GM23338 (cell line): ENCODE measurements around the gene IGSF11. TPM values are rescaled to one million over a fixed set of nuclear protein-coding genes. Genes with fewer than 3 reads are reported as not detected.

Experiments used
- ATAC-seq: fragments of 200-7000 bp; cut with Tn5 transposase; 3 replicates; pipeline ENCODE4 v1.9.1; 2020
- DNase-seq: peaks from one replicate; pipeline ENCODE4 v3.0.0-alpha.2; 2015; ENCODE audit warnings: low spot score
- H2AFZ ChIP-seq: fragments of 200-600 bp; sonication (generic); 2 replicates; pipeline ENCODE4 v1.8.0; 2016; ENCODE audit warnings: antibody characterized with exemption, mild to moderate bottlenecking, moderate library complexity
- H3F3A ChIP-seq: fragments of 200-600 bp; sonication (generic); replicated peaks from 2 replicates; pipeline ENCODE4 v1.8.0; 2017; ENCODE audit warnings: antibody characterized with exemption, mixed run types, low read depth
- H3K27ac ChIP-seq: fragments of 200-600 bp; sonication (generic); 2 replicates; pipeline ENCODE4 v1.6.1; 2016; ENCODE audit warnings: low read depth
- H3K27me3 ChIP-seq: fragments of 200-600 bp; sonication (generic); 2 replicates; pipeline ENCODE4 v1.8.0; 2016; ENCODE audit warnings: mild to moderate bottlenecking, mixed run types, moderate library complexity; ENCODE audit not compliant: insufficient read depth
- H3K36me3 ChIP-seq: fragments of 200-600 bp; sonication (generic); 2 replicates; pipeline ENCODE4 v1.8.0; 2016; ENCODE audit warnings: mild to moderate bottlenecking; ENCODE audit not compliant: insufficient read depth
- H3K4me1 ChIP-seq: fragments of 200-600 bp; sonication (generic); 2 replicates; pipeline ENCODE4 v1.8.0; 2016; ENCODE audit warnings: mild to moderate bottlenecking, moderate library complexity; ENCODE audit not compliant: insufficient read depth
- H3K4me2 ChIP-seq: fragments of 200-600 bp; sonication (generic); 2 replicates; pipeline ENCODE4 v1.7.1; 2017; ENCODE audit warnings: mixed run types
- H3K4me3 ChIP-seq: fragments of 200-600 bp; sonication (generic); 2 replicates; pipeline ENCODE4 v1.6.1; 2016; ENCODE audit warnings: mixed run types
- H3K79me2 ChIP-seq: fragments of 200-600 bp; sonication (generic); replicated peaks from 2 replicates; pipeline ENCODE4 v1.8.0; 2017; ENCODE audit warnings: mild to moderate bottlenecking; ENCODE audit not compliant: insufficient read depth
- H3K9me2 ChIP-seq: fragments of 200-600 bp; sonication (generic); 2 replicates; pipeline ENCODE4 v1.8.0; 2017; ENCODE audit not compliant: insufficient read depth
- H4K20me1 ChIP-seq: fragments of 200-600 bp; sonication (generic); replicated peaks from 2 replicates; pipeline ENCODE4 v1.8.0; 2017; ENCODE audit warnings: mild to moderate bottlenecking; ENCODE audit not compliant: insufficient read depth
- H3K27ac Mint-ChIP-seq: 2 replicates; pipeline ENCODE4 v1.8.0; 2020; ENCODE audit warnings: inconsistent platforms, mild to moderate bottlenecking, moderate library complexity, mixed read lengths
- H3K27me3 Mint-ChIP-seq: 3 replicates; pipeline ENCODE4 v1.8.0; 2022; ENCODE audit warnings: low read depth, mild to moderate bottlenecking, moderate library complexity, mixed read lengths, inconsistent platforms; ENCODE audit not compliant: insufficient read depth, poor library complexity
- H3K36me3 Mint-ChIP-seq: 3 replicates; pipeline ENCODE4 v1.8.0; 2021; ENCODE audit warnings: low read depth, mild to moderate bottlenecking, inconsistent platforms, moderate library complexity, mixed read lengths
- H3K4me1 Mint-ChIP-seq: 3 replicates; pipeline ENCODE4 v1.8.0; 2020; ENCODE audit warnings: mild to moderate bottlenecking, inconsistent platforms, mixed read lengths
- H3K4me3 Mint-ChIP-seq: 3 replicates; pipeline ENCODE4 v1.8.0; 2021; ENCODE audit warnings: moderate library complexity, mild to moderate bottlenecking, inconsistent platforms, mixed read lengths
- H3K9me3 Mint-ChIP-seq: 3 replicates; pipeline ENCODE4 v1.8.0; 2020; ENCODE audit warnings: moderate library complexity, mild to moderate bottlenecking, inconsistent platforms, mixed read lengths
- CREB1 ChIP-seq: fragments of 250-450 bp; sonication (Bioruptor Pico); IDR thresholded peaks from 2 replicates; pipeline ENCODE4 v1.5.0; 2020; ENCODE audit warnings: low read depth, mild to moderate bottlenecking, moderate library complexity
- CTCF ChIP-seq, 2 experiments: fragments of 200-600 bp in 1 of 2; sonication (generic) in 1 of 2; conservative IDR thresholded peaks; 2 replicates each; pipeline versions ENCODE4 v1.5.1 to v1.6.1; 2016 to 2017; ENCODE audit warnings: antibody characterized with exemption in 2 of 2, low read depth in 2 of 2, mild to moderate bottlenecking in 2 of 2, moderate library complexity in 1 of 2
- EZH2 ChIP-seq: fragments of 200-600 bp; sonication (generic); IDR thresholded peaks from one replicate; pipeline ENCODE4 v1.8.0; 2017; ENCODE audit warnings: antibody characterized with exemption, mild to moderate bottlenecking, low read depth; ENCODE audit not compliant: unreplicated experiment
- EZH2phosphoT487 ChIP-seq: fragments of 200-600 bp; sonication (generic); IDR thresholded peaks from one replicate; pipeline ENCODE4 v1.8.1; 2018; ENCODE audit warnings: antibody characterized with exemption; ENCODE audit not compliant: unreplicated experiment
- JUNB ChIP-seq: IDR thresholded peaks from one replicate; pipeline ENCODE4 v1.6.1; 2016; ENCODE audit warnings: antibody characterized with exemption; ENCODE audit not compliant: unreplicated experiment
- NANOG ChIP-seq: IDR thresholded peaks from 2 replicates; pipeline ENCODE4 v1.6.1; 2016; ENCODE audit warnings: antibody characterized with exemption, borderline replicate concordance
- POLR2AphosphoS5 ChIP-seq: IDR thresholded peaks from 2 replicates; pipeline ENCODE4 v1.6.1; 2016; ENCODE audit warnings: antibody characterized with exemption, low read depth
- STAT1 ChIP-seq: IDR thresholded peaks from one replicate; pipeline ENCODE4 v1.6.1; 2016; ENCODE audit warnings: antibody characterized with exemption; ENCODE audit not compliant: unreplicated experiment
- ZNF114 ChIP-seq: fragments of 250-450 bp; sonication (Bioruptor Pico); IDR thresholded peaks from 2 replicates; pipeline ENCODE4 v1.5.0; 2020; ENCODE audit warnings: mild to moderate bottlenecking, moderate library complexity
- ZNF331 ChIP-seq: fragments of 250-450 bp; sonication (Bioruptor Pico); IDR thresholded peaks from 2 replicates; pipeline ENCODE4 v1.5.0; 2020; ENCODE audit warnings: low read depth, mild to moderate bottlenecking, moderate library complexity
- ZNF462 ChIP-seq: fragments of 250-450 bp; sonication (Bioruptor Pico); IDR thresholded peaks from 2 replicates; pipeline ENCODE4 v1.5.0; 2020; ENCODE audit warnings: mild to moderate bottlenecking, moderate library complexity
- polyA plus RNA-seq: library from polyadenylated mRNA; unstranded; fragments of >200 nt; fragmentation: Nextera tagmentation; extraction: Ambion mirVana; gene quantifications from 2 replicates; pipeline ENCODE4 v1.2.1, GENCODE V29; 2016
- total RNA-seq: library from RNA; depleted of rRNA; stranded (reverse); fragments of >200 nt; shearing (Covaris generic); gene quantifications from 2 replicates; pipeline ENCODE4 v1.2.3, GENCODE V29; 2014
- TF ChIP-seq, protein P1 (sequence below): IDR thresholded peaks from 2 replicates; pipeline ENCODE4 v1.6.1; 2016; ENCODE audit warnings: antibody characterized with exemption

Gene IGSF11
- total and polyA plus RNA-seq, 2 experiments from 2014 or later: 0.68 to 1.8 TPM

DNA sequence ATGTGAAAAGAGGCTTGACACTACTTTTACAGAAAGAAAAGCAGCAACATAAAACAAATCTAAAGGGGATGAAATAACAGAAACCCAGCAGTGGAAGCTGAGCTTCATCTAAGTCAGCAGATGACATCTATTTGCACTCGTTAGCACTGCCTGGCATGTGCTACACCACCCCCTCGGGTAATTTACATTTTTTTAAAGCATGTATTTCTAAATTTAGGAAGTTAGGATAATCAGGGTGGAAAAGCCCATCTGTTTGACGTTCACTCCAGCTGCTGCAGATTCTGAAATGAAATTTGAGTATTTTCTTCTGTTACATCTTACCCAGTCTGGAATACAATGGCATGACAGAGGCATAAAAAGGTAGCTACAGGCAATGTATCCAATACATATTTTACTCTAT is 20.7 kb downstream of the IGSF11 start (continued):
- no peak for TF ChIP-seq STAT1
- TF ChIP-seq CREB1 (CRISPR knock-in tag): no peak
- no peak for TF ChIP-seq JUNB
- no peak for TF ChIP-seq POLR2AphosphoS5
- no peak for TF ChIP-seq EZH2phosphoT487
- no peak for TF ChIP-seq NANOG
- no peak for TF ChIP-seq CTCF (conservative IDR thresholded peaks at IDR 0.05; ENCODE audit: low read depth in 2 of 2)

- H3K4me2 ChIP-seq: no peak overlapping the region
- H3K4me1 ChIP-seq: no peaks in the 10 kb centered on the region
- TF ChIP-seq JUNB: no peak
- no peak for TF ChIP-seq NANOG
- TF ChIP-seq EZH2phosphoT487: no peak
- TF ChIP-seq ZNF114 (CRISPR knock-in tag): no peak
- TF ChIP-seq, protein P1, sequence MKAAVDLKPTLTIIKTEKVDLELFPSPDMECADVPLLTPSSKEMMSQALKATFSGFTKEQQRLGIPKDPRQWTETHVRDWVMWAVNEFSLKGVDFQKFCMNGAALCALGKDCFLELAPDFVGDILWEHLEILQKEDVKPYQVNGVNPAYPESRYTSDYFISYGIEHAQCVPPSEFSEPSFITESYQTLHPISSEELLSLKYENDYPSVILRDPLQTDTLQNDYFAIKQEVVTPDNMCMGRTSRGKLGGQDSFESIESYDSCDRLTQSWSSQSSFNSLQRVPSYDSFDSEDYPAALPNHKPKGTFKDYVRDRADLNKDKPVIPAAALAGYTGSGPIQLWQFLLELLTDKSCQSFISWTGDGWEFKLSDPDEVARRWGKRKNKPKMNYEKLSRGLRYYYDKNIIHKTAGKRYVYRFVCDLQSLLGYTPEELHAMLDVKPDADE: no peak
- no peak for TF ChIP-seq ZNF462 (CRISPR knock-in tag)
- no peak for TF ChIP-seq POLR2AphosphoS5
- no peak for TF ChIP-seq CREB1 (CRISPR knock-in tag)
- TF ChIP-seq CTCF (conservative IDR thresholded peaks at IDR 0.05; ENCODE audit: low read depth in 2 of 2): no peak
- no peak for TF ChIP-seq ZNF331 (CRISPR knock-in tag)
- TF ChIP-seq EZH2: no peak
- no peak for TF ChIP-seq STAT1
- peaks cover 3% of the 10 kb centered on the region for H3K27me3 Mint-ChIP-seq
- H2AFZ ChIP-seq: no peak overlapping the region
- DNase-seq (no peak), ATAC-seq (no peak)
- peaks cover 3% of the 10 kb centered on the region; the same call in 1 of the 2 replicates for H3K9me2 ChIP-seq
- peaks cover 17% of the 10 kb centered on the region for H3K36me3 Mint-ChIP-seq
- H3K79me2 ChIP-seq: no peaks in the 10 kb centered on the region
- no peak overlapping the region for H3K4me3 ChIP-seq
- H3K27ac Mint-ChIP-seq: no peak overlapping the region
- no peaks in the 10 kb centered on the region for H3K27me3 ChIP-seq
- no peak overlapping the region for H3K27ac ChIP-seq
- no peaks in the 10 kb centered on the region for H3F3A ChIP-seq
- no peak overlapping the region for H3K4me3 Mint-ChIP-seq
- H3K36me3 ChIP-seq: 0 out of 2 replicates have a peak, but pooled peaks cover 4% of the 10 kb centered on the region
- no peaks in the 10 kb centered on the region for H4K20me1 ChIP-seq
- H3K4me1 Mint-ChIP-seq: peaks cover 13% of the 10 kb centered on the region
- H3K9me3 Mint-ChIP-seq: peaks cover 22% of the 10 kb centered on the region
Observed at GRCh38 chr3:119011528-119011927, 23.1 kb downstream of the IGSF11 start.
